HEK293 (cell line): Measurements from ENCODE around the gene CASP3.

Experiments
- CTCF ChIA-PET: fragments of 350-600 bp; formaldehyde crosslinking; extraction: SDS; loops from one replicate; lab custom pipeline; 2021; ENCODE audit warnings: antibody characterized with exemption; lab: Yijun Ruan, JAX
- POLR2A ChIA-PET: fragments of 300-600 bp; formaldehyde crosslinking; extraction: SDS; loops from one replicate; lab custom pipeline; 2020; ENCODE audit warnings: antibody characterized with exemption, inconsistent platforms; lab: Yijun Ruan, JAX
- H3K27ac ChIP-seq: fragments of 200-500 bp; sonication (Bioruptor generic); 2 replicates; pipeline ENCODE4 v1.5.1; 2014; ENCODE audit warnings: low read depth, low read length, control low read depth, inconsistent platforms; ENCODE audit errors: extremely low read depth
- H3K36me3 ChIP-seq, 2 experiments: fragments of 200-500 bp in 1 of 2; sonication (Bioruptor generic) in 1 of 2; 1 replicate in 1 of 2; 2 replicates in 1 of 2; pipeline ENCODE4 v1.5.1; 2014 to 2017; ENCODE audit warnings: inconsistent platforms in 2 of 2, low read length in 2 of 2; ENCODE audit not compliant: control insufficient read depth in 2 of 2, insufficient read depth in 1 of 2
- H3K4me1 ChIP-seq: fragments of 200-500 bp; sonication (Bioruptor generic); 2 replicates; pipeline ENCODE4 v1.5.1; 2014; ENCODE audit warnings: mild to moderate bottlenecking, low read length, inconsistent platforms; ENCODE audit not compliant: control insufficient read depth, insufficient read depth
- H3K4me3 ChIP-seq: 2 replicates; pipeline ENCODE4 v1.5.1; 2011; ENCODE audit warnings: low read depth, mild to moderate bottlenecking, control low read depth, low read length, moderate library complexity
- H3K9me3 ChIP-seq: fragments of 200-500 bp; sonication (Bioruptor generic); 2 replicates; pipeline ENCODE4 v1.5.1; 2014; ENCODE audit warnings: low read depth, low read length, inconsistent platforms; ENCODE audit not compliant: control insufficient read depth, insufficient read depth
- BCL11B ChIP-seq: fragments of 450-650 bp; formaldehyde crosslinking; IDR thresholded peaks from 2 replicates; pipeline ENCODE4 v1.5.1; 2016; ENCODE audit warnings: low read depth, missing biosample characterization, missing genetic modification characterization
- GLIS2 ChIP-seq: fragments of 450-650 bp; formaldehyde crosslinking; IDR thresholded peaks from 2 replicates; pipeline ENCODE4 v1.5.1; 2016; ENCODE audit warnings: missing biosample characterization, missing genetic modification characterization
- KLF1 ChIP-seq: fragments of 450-650 bp; formaldehyde crosslinking; IDR thresholded peaks from 2 replicates; pipeline ENCODE4 v1.5.1; 2016; ENCODE audit warnings: missing biosample characterization, missing genetic modification characterization
- KLF16 ChIP-seq: fragments of 450-650 bp; formaldehyde crosslinking; IDR thresholded peaks from 2 replicates; pipeline ENCODE4 v1.5.1; 2017; ENCODE audit warnings: missing biosample characterization, missing genetic modification characterization
- SCRT1 ChIP-seq: fragments of 450-650 bp; formaldehyde crosslinking; IDR thresholded peaks from 2 replicates; pipeline ENCODE4 v1.5.1; 2016; ENCODE audit warnings: missing biosample characterization, missing genetic modification characterization, borderline replicate concordance
- SCRT2 ChIP-seq: fragments of 450-650 bp; formaldehyde crosslinking; IDR thresholded peaks from 2 replicates; pipeline ENCODE4 v1.5.1; 2016; ENCODE audit warnings: missing biosample characterization, missing genetic modification characterization
- SETDB1 ChIP-seq: IDR thresholded peaks from one replicate; pipeline ENCODE4 v1.6.1; 2017; ENCODE audit warnings: mild to moderate bottlenecking, low read length, moderate library complexity, mixed read lengths; ENCODE audit not compliant: insufficient read length
- SP3 ChIP-seq: fragments of 450-650 bp; formaldehyde crosslinking; IDR thresholded peaks from 2 replicates; pipeline ENCODE4 v1.5.1; 2016; ENCODE audit warnings: missing biosample characterization, missing genetic modification characterization
- TCF7L2 ChIP-seq: IDR thresholded peaks from 2 replicates; pipeline ENCODE4 v1.6.1; 2011; ENCODE audit warnings: low read depth, mild to moderate bottlenecking, inconsistent platforms, low read length, moderate library complexity, borderline replicate concordance
- ZBTB20 ChIP-seq: fragments of 450-650 bp; formaldehyde crosslinking; IDR thresholded peaks from 2 replicates; pipeline ENCODE4 v1.5.1; 2016; ENCODE audit warnings: missing biosample characterization, missing genetic modification characterization
- ZBTB44 ChIP-seq: fragments of 450-650 bp; IDR thresholded peaks from 2 replicates; pipeline ENCODE4 v1.5.1; 2018; ENCODE audit warnings: missing biosample characterization, mild to moderate bottlenecking, missing genetic modification characterization
- ZFHX2 ChIP-seq: fragments of 450-650 bp; formaldehyde crosslinking; conservative IDR thresholded peaks from 2 replicates; pipeline ENCODE4 v1.5.1; 2016; ENCODE audit warnings: missing biosample characterization, missing genetic modification characterization
- ZNF146 ChIP-seq: fragments of 450-650 bp; formaldehyde crosslinking; IDR thresholded peaks from 2 replicates; pipeline ENCODE4 v1.5.1; 2016; ENCODE audit warnings: missing biosample characterization, missing genetic modification characterization
- ZNF16 ChIP-seq: fragments of 450-650 bp; formaldehyde crosslinking; IDR thresholded peaks from 2 replicates; pipeline ENCODE4 v1.5.1; 2016; ENCODE audit warnings: low read depth, missing biosample characterization, missing genetic modification characterization
- ZNF19 ChIP-seq: fragments of 450-650 bp; formaldehyde crosslinking; IDR thresholded peaks from 2 replicates; pipeline ENCODE4; 2016; ENCODE audit warnings: missing biosample characterization, missing genetic modification characterization, low read depth
- ZNF214 ChIP-seq: fragments of 450-650 bp; formaldehyde crosslinking; IDR thresholded peaks from 2 replicates; pipeline ENCODE4 v1.5.1; 2017; ENCODE audit warnings: missing biosample characterization, mild to moderate bottlenecking, missing genetic modification characterization, borderline replicate concordance
- ZNF221 ChIP-seq: fragments of 450-650 bp; formaldehyde crosslinking; IDR thresholded peaks from 2 replicates; pipeline ENCODE4 v1.5.1; 2017; ENCODE audit warnings: missing biosample characterization, missing genetic modification characterization, borderline replicate concordance
- ZNF37A ChIP-seq: fragments of 450-650 bp; IDR thresholded peaks from 2 replicates; pipeline ENCODE4 v1.5.1; 2018; ENCODE audit warnings: missing biosample characterization, missing genetic modification characterization
- ZNF561 ChIP-seq: fragments of 450-650 bp; IDR thresholded peaks from 2 replicates; pipeline ENCODE4 v1.5.1; 2018; ENCODE audit warnings: missing biosample characterization, missing genetic modification characterization, borderline replicate concordance
- ZNF585B ChIP-seq: fragments of 450-650 bp; formaldehyde crosslinking; IDR thresholded peaks from 2 replicates; pipeline ENCODE4 v1.5.1; 2016; ENCODE audit warnings: missing biosample characterization, missing genetic modification characterization
- ZNF654 ChIP-seq: fragments of 450-650 bp; formaldehyde crosslinking; IDR thresholded peaks from 2 replicates; pipeline ENCODE4 v1.5.1; 2016; ENCODE audit warnings: low read depth, missing biosample characterization, missing genetic modification characterization
- ZNF658 ChIP-seq: fragments of 450-650 bp; formaldehyde crosslinking; IDR thresholded peaks from 2 replicates; pipeline ENCODE4; 2016; ENCODE audit warnings: missing biosample characterization, missing genetic modification characterization
- ZNF747 ChIP-seq: fragments of 450-650 bp; formaldehyde crosslinking; IDR thresholded peaks from 2 replicates; pipeline ENCODE4 v1.5.1; 2016; ENCODE audit warnings: missing biosample characterization, missing genetic modification characterization
- ZNF776 ChIP-seq: fragments of 450-650 bp; formaldehyde crosslinking; IDR thresholded peaks from 2 replicates; pipeline ENCODE4 v1.5.0; 2017; ENCODE audit warnings: missing biosample characterization, missing genetic modification characterization, borderline replicate concordance
- ZNF791 ChIP-seq: fragments of 450-650 bp; formaldehyde crosslinking; IDR thresholded peaks from 2 replicates; pipeline ENCODE4 v1.5.1; 2016; ENCODE audit warnings: missing biosample characterization, missing genetic modification characterization
- ZNF830 ChIP-seq: fragments of 450-650 bp; IDR thresholded peaks from 2 replicates; pipeline ENCODE4 v1.5.0; 2018; ENCODE audit warnings: missing biosample characterization, missing genetic modification characterization, low read depth, mild to moderate bottlenecking, moderate library complexity
- ZSCAN23 ChIP-seq: fragments of 450-650 bp; formaldehyde crosslinking; IDR thresholded peaks from 2 replicates; pipeline ENCODE4 v1.5.1; 2016; ENCODE audit warnings: missing biosample characterization, missing genetic modification characterization

The CASP3 gene

GRCh38 chr4:184649026-184649970 is at the start of gene CASP3, which contains the start of gene PRIMPOL (continued):
- TF ChIP-seq KLF16: no peak
- no peak for TF ChIP-seq ZSCAN23 (tag by site-specific recombination)
- no peak for TF ChIP-seq ZNF221
- TF ChIP-seq KLF1 (tag by site-specific recombination): peak; percentile 85
- no peak for TF ChIP-seq ZNF19
- peak; percentile 68 for TF ChIP-seq SP3
- no peak for TF ChIP-seq TCF7L2

DNA sequence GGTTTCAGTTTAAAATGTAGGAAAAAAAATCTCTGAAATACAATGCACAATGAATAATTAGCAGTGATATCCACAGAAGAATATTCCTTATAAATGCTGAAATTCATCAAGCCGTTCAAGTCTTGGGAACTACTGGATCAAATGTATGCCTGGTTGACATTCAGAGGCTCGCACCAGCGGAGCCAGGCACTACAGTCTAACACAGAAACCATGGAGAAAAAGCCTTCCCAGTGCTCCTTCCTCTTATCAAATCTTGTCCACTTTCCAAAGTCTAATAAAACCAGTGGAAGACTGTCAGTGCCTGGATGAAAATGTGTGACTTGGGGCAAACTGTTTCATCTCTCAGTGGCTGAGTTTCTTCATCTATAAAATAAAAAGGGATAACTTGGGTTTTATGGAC is 48.7 kb upstream of the CASP3 start:
- POLR2A ChIA-PET: no interaction called here
- TF ChIP-seq ZNF585B (no peak), ZBTB20 (no peak), ZBTB44 (no peak), ZNF747 (tag by site-specific recombination) (no peak), ZNF776 (tag by site-specific recombination) (no peak), ZNF830 (tag by site-specific recombination) (no peak), SETDB1 (no peak)
- peaks cover 23 to 83% of the 10 kb centered on the region in 2 experiments for H3K36me3 ChIP-seq

DNA sequence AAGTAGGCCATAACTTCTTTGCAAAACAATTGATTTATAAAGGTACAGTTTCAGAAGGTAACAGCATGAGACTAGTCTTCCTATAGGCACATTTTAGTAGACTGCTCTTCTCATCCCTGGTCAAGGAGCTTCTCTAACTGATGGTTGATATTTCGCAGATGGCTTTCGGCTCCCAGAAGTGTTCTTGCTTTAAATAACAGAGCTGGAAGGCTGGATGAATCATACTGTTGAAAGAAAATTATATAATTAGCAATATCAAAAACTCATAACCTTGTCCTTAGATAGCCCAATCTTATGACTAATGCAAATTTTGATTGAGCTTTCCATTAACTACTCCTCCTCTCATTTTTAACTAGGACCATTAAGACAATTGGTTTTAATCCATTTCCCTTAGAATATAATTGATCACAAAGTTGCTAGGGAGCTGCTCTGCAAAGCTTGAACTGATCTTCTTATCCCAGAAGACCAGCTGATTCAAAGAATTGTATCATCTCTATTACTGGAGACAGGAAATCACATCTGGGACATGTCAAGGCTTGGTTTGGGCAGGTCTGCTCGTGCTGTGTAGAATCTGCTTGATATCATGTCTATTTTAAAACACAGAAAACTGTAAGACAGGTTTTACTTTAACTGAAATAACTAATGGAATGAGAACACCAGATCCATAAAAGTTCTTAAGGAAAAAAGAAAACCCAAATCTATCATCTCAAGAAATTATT is 46.1 kb upstream of the CASP3 start:
- POLR2A ChIA-PET: no interaction called here

More for the DNA sequence above, 48.7 kb upstream of the CASP3 start:
- H3K9me3 ChIP-seq: no peaks in the 10 kb centered on the region
- CTCF ChIA-PET: no interaction called here
- no peak overlapping the region for H3K27ac ChIP-seq
- no peak overlapping the region for H3K4me3 ChIP-seq
- no peaks in the 10 kb centered on the region for H3K4me1 ChIP-seq

DNA sequence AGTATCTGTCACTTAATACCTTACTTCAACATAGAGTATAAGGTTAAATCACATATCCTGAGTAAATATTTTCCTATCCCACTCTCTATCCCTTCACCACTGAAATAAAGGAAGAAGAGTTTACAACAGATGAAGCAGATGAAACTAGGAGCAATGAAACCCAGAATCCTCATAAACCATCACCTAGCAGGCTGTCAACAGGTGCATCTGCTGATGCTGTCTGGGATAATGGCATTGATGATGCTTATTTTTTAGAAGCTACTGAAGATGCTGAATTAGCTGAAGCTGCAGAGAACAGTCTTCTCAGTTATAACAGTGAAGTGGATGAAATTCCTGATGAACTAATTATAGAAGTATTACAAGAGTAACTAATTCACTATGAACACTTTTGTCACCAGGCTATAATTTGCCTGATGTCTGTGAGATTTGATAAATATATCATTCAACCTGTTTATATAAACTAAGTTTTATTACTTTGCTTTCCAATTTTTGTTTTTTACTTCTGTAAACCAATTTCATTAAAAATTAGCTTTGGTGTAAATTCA is 45.2 kb upstream of the CASP3 start:
- Histone ChIP-seq H3K9me3 (no peaks in the 10 kb centered on the region), H3K36me3 (peaks cover 19 to 61% of the 10 kb centered on the region in 2 experiments), H3K4me1 (no peaks in the 10 kb centered on the region), H3K4me3 (no peak overlapping the region), H3K27ac (no peak overlapping the region)
- POLR2A ChIA-PET: no interaction called here
- TF ChIP-seq ZNF654 (tag by site-specific recombination) (no peak), SCRT1 (peak; percentile 55; the same call in 1 of the 2 replicates), SCRT2 (tag by site-specific recombination) (peak; percentile 78)
- CTCF ChIA-PET: no interaction called here

More for the DNA sequence above, 46.1 kb upstream of the CASP3 start:
- no peak overlapping the region for H3K4me3 ChIP-seq
- TF ChIP-seq ZFHX2 (tag by site-specific recombination): no peak
- TF ChIP-seq ZNF16 (tag by site-specific recombination): no peak
- TF ChIP-seq ZNF791 (tag by site-specific recombination): no peak
- TF ChIP-seq SCRT1: no peak
- TF ChIP-seq GLIS2 (tag by site-specific recombination): no peak
- TF ChIP-seq ZNF146 (tag by site-specific recombination): no peak
- TF ChIP-seq ZNF37A (tag by site-specific recombination): no peak
- TF ChIP-seq ZNF214 (tag by site-specific recombination): no peak
- TF ChIP-seq ZNF561 (tag by site-specific recombination): no peak
- no peak for TF ChIP-seq ZNF658 (tag by site-specific recombination)
- no peak for TF ChIP-seq BCL11B (tag by site-specific recombination)
- TF ChIP-seq, all 188 proteins: peak for 0
- Histone ChIP-seq H3K9me3 (no peaks in the 10 kb centered on the region), H3K4me1 (no peaks in the 10 kb centered on the region), H3K36me3 (peaks cover 19 to 66% of the 10 kb centered on the region in 2 experiments), H3K27ac (no peak overlapping the region)
- CTCF ChIA-PET: no interaction called here
